Prostate gland (tissue), 2 donors: ENCODE data around the gene BSPRY. TPM values are rescaled to one million over a fixed set of nuclear protein-coding genes. Genes with fewer than 3 reads are reported as not detected.
"Not testable (repeated sequence)": the region's sequence is repeated elsewhere in the genome, so short reads cannot be mapped to it uniquely, and the experiment has no call there.

Source experiments
- DNase-seq: peaks from one replicate; pipeline ENCODE4 v3.0.0-alpha.2; 2019; ENCODE audit warnings: low spot score
- H3K27ac ChIP-seq, 2 donors: fragments of 200-600 bp; sonication (generic); 2 replicates each; pipeline ENCODE4 v1.5.1; 2017 to 2019
- H3K27me3 ChIP-seq: fragments of 200-600 bp; sonication (generic); replicated peaks from 2 replicates; pipeline ENCODE4 v1.5.1; 2019; ENCODE audit not compliant: insufficient read depth
- H3K36me3 ChIP-seq, 2 donors: fragments of 200-600 bp; sonication (generic); 1 replicate in 1 of 2; 2 replicates in 1 of 2; pipeline versions ENCODE4 v1.5.1 to v1.8.1; 2017 to 2019
- H3K4me1 ChIP-seq: fragments of 200-600 bp; sonication (generic); replicated peaks from 2 replicates; pipeline ENCODE4 v1.5.1; 2019
- H3K4me3 ChIP-seq, 2 donors: fragments of 200-600 bp; sonication (generic); 2 replicates each; pipeline ENCODE4 v1.5.1; 2017 to 2019
- H3K9me3 ChIP-seq: fragments of 200-600 bp; sonication (generic); 2 replicates; pipeline ENCODE4 v1.5.1; 2017
- POLR2A ChIP-seq: fragments of 450-650 bp; IDR thresholded peaks from one replicate; pipeline ENCODE4 v1.6.1; 2016; ENCODE audit warnings: antibody characterized with exemption, mild to moderate bottlenecking
- POLR2AphosphoS5 ChIP-seq: sonication (generic); formaldehyde crosslinking; IDR thresholded peaks from one replicate; pipeline ENCODE4 v1.6.1; 2017; ENCODE audit warnings: antibody characterized with exemption
- WGBS: methylation state at CpG from one replicate; pipeline ENCODE4 v1.1.5; 2018; 5-methylcytosine and 5-hydroxymethylcytosine counted together
- intact Hi-C: fragments of 100-400 bp; cut with DNase I; formaldehyde crosslinking; loops from one replicate; pipeline ENCODE4 v1.14.2; 2022
- total RNA-seq, 2 donors: library from RNA; depleted of rRNA; stranded (reverse); fragments of >200 nt; gene quantifications; one replicate each; pipeline ENCODE4 v1.1.0, GENCODE V29; 2016
- TF ChIP-seq, protein P1 (sequence below), 4 experiments: fragments of 200-600 bp in 2 of 4; fragments of 450-650 bp in 2 of 4; sonication (generic) in 2 of 4; IDR thresholded peaks; 1 replicate in 3 of 4; 2 replicates in 1 of 4; pipeline ENCODE4 v1.5.1; 2016 to 2019; ENCODE audit warnings: antibody characterized with exemption in 4 of 4, mild to moderate bottlenecking in 2 of 4, moderate library complexity in 2 of 4

Gene BSPRY
- total RNA-seq, 2 donors from 2014 or later = 8.4 to 21.8 TPM

DNA sequence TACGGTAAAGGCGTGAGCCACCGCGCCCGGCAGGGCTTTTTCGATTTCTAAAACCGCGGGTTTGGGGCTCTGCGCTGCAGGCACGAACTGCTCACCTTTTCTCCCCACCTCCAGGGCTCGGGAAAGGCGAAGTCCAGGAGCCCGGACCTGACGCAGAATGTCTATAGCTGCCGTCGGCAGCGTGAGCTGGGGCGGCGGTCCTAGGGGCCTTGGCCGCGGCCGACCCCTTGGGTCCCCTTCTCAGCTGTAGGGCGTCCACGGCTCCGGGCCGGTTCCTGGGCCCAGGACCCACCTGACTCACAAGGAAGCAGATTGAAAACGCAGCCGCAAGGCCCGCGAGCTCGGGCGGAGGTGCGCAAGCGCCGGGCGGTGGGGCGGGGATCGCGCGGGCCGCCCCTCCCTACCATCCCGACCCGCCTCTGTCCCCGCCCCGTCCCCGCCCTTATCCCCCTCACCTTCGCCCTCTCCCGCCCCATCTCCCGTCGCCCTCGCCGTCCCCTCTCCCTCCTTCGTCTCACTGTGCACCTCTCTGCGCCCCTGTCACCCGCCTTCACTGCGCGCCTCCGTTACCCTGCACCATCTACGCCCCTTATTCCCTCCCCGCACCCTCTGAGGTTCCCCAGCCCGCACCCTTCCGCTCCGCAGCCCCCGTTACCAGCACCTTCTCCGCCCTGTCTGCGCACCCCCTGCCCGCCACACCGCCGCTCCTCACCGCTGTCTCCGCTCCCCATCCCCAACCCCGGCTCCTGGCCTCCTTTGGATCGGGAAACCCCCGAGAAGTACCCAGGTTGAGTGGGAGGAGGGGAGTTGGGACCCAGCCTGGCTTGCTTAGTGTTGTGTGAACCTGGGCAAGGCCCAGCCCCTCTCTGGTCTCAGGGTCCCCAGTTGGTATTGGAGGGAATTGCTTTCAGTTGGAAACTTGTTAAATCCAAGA, 27.6 kb downstream of the BSPRY start, which contains the start of gene HDHD3:
Gene HDHD3, minus strand, starts transcription at position 353 of the 934 bp plus-strand sequence. CDS start 2,632 bp downstream, outside the sequence.
- H3K27ac ChIP-seq = peak within 1 kb of the TSS; percentile 73 to 84
- H3K27me3 ChIP-seq = no peaks in the 10 kb centered on the region
- TF ChIP-seq, protein P1, sequence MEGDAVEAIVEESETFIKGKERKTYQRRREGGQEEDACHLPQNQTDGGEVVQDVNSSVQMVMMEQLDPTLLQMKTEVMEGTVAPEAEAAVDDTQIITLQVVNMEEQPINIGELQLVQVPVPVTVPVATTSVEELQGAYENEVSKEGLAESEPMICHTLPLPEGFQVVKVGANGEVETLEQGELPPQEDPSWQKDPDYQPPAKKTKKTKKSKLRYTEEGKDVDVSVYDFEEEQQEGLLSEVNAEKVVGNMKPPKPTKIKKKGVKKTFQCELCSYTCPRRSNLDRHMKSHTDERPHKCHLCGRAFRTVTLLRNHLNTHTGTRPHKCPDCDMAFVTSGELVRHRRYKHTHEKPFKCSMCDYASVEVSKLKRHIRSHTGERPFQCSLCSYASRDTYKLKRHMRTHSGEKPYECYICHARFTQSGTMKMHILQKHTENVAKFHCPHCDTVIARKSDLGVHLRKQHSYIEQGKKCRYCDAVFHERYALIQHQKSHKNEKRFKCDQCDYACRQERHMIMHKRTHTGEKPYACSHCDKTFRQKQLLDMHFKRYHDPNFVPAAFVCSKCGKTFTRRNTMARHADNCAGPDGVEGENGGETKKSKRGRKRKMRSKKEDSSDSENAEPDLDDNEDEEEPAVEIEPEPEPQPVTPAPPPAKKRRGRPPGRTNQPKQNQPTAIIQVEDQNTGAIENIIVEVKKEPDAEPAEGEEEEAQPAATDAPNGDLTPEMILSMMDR (IDR thresholded peaks at IDR 0.05) = peak in 2 of 4 experiments; percentile 9 to 25
- TF ChIP-seq POLR2A = peak; percentile 85
- peak; percentile 88 for TF ChIP-seq POLR2AphosphoS5
- peak; percentile 88 for DNase-seq
- H3K36me3 ChIP-seq = peaks cover 0 to 8% of the 10 kb centered on the region in 2 donors
- H3K9me3 ChIP-seq = no peaks in the 10 kb centered on the region
- no peaks in the 10 kb centered on the region for H3K4me1 ChIP-seq
- intact Hi-C loops = no loop called here
- peak within 1 kb of the TSS; percentile 55 to 89 for H3K4me3 ChIP-seq
- 1% methylated on average over 57 of the region's 74 CpGs for WGBS

DNA sequence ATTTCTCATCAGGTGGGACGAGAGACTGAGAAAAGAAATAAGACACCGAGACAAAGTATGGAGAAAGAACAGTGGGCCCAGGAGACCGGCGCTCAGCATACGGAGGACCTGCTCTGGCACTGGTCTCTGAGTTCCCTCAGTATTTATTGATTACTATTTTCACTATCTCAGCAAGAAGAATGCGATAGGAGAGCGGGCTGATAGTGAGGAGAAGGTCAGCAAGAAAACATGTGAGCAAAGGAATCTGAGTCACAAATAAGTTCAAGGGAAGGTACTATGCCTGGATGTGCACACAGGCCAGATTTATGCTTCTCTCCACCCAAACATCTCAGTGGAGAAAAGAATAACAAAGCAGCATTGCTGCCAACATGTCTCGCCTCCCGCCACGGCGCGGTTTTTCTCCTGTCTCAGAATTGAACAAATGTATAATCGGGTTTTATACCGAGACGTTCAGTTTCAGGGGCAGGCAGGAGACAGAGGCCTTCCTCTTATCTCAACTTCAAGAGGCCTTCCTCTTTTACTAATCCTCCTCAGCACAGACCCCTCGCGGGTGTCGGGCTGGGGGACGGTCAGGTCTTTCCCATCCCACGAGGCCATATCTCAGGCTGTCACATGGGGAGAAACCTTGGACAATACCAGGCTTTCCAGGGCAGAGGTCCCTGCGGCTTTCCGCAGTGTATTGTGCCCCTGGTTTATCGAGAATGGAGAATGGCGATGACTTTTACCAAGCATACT, 29.9 kb downstream of the BSPRY start:
- H3K36me3 ChIP-seq, DNase-seq, H3K4me1 ChIP-seq, H3K27ac ChIP-seq, H3K9me3 ChIP-seq, H3K4me3 ChIP-seq, intact Hi-C loops, H3K27me3 ChIP-seq: not testable (repeated sequence)
- WGBS = 75% methylated on average over 24 of the region's 24 CpGs

DNA sequence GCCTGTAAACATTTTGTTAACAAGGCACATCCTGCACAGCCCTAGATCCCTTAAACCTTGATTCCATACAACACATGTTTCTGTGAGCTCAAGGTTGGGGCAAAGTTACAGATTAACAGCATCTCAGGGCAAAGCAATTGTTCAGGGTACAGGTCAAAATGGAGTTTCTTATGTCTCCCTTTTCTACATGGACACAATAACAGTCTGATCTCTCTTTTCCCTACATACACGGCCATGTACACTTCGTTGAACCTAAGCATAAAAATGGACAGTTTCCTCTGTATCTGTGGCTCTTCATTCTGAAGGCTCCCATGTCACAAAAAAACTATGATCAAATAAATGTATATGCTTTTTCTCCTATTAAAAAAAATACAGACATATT, 30.5 kb downstream of the BSPRY start:
- H3K27me3 ChIP-seq, H3K27ac ChIP-seq, DNase-seq, H3K4me1 ChIP-seq, H3K36me3 ChIP-seq, H3K9me3 ChIP-seq, intact Hi-C loops, H3K4me3 ChIP-seq: not testable (repeated sequence)
- 88% methylated on average over 2 of the region's 2 CpGs for WGBS

GRCh38 chr9:113380869-113381378, 31.6 kb downstream of the BSPRY start:
- no peaks in the 10 kb centered on the region for H3K36me3 ChIP-seq
- H3K27me3 ChIP-seq = no peaks in the 10 kb centered on the region
- no peak overlapping the region for H3K4me3 ChIP-seq
- TF ChIP-seq POLR2AphosphoS5 = no peak
- no peak for TF ChIP-seq POLR2A
- TF ChIP-seq, protein P1 (IDR thresholded peaks at IDR 0.05) = no peak
- WGBS = 35% methylated on average over 1 of the region's 1 CpG
- intact Hi-C loops = no loop called here
- H3K27ac ChIP-seq = peak overlapping the region; percentile 82 to 89
- DNase-seq = no peak
- H3K4me1 ChIP-seq = no peaks in the 10 kb centered on the region
- no peaks in the 10 kb centered on the region for H3K9me3 ChIP-seq

DNA sequence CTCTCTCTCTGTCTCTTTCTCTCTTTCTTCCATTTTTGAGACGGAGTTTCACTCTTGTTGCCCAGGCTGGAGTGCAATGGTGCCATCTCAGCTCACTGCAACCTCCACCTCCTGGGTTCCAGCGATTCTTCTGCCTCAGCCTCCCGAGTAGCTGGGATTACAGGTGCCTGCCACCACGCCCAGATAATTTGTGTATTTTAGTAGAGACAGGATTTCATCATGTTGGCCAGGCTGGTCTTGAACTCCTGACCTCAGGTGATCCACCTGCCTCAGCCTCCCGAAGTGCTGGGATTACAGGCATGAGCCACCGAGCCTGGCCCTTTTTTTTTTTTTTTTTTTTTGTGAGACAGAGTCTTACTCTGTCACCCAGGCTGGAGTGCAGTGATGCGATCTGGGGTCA, 32.1 kb downstream of the BSPRY start:
- H3K36me3 ChIP-seq, H3K27me3 ChIP-seq, H3K9me3 ChIP-seq, DNase-seq, intact Hi-C loops, H3K4me1 ChIP-seq, H3K4me3 ChIP-seq: not testable (repeated sequence)
- peak overlapping the region; percentile 82 to 89 for H3K27ac ChIP-seq
- WGBS = 72% methylated on average over 6 of the region's 7 CpGs

GRCh38 chr9:113381909-113382411, 32.6 kb downstream of the BSPRY start:
- DNase-seq = peak; percentile 82
- Histone ChIP-seq H3K27me3 (no peaks in the 10 kb centered on the region), H3K36me3 (no peaks in the 10 kb centered on the region), H3K4me3 (no peak overlapping the region), H3K9me3 (no peaks in the 10 kb centered on the region), H3K27ac (peak overlapping the region; percentile 82 to 89), H3K4me1 (no peaks in the 10 kb centered on the region)
- TF ChIP-seq POLR2A = no peak
- TF ChIP-seq POLR2AphosphoS5 = peak; percentile 82
- WGBS = 62% methylated on average over 8 of the region's 8 CpGs
- intact Hi-C loops = no loop called here
